AG09309 (cell line): Measurements from ENCODE around the gene ITPR1.
"Not testable (repeated sequence)": the region's sequence is repeated elsewhere in the genome, so short reads cannot be mapped to it uniquely, and the experiment has no call there.

ENCODE experiments used
- DNase-seq: peaks from one replicate; pipeline ENCODE4 v3.0.0-alpha.2; 2010; ENCODE audit warnings: low read depth
- H3K4me3 ChIP-seq: 2 replicates; pipeline ENCODE4 v1.5.1; 2011; ENCODE audit warnings: mild to moderate bottlenecking, low read depth, low read length, moderate library complexity; ENCODE audit not compliant: control insufficient read depth
- TF ChIP-seq, protein P1 (sequence below): IDR thresholded peaks from 2 replicates; pipeline ENCODE4 v1.5.1; 2011; ENCODE audit warnings: mild to moderate bottlenecking, low read depth, low read length, inconsistent platforms; ENCODE audit not compliant: insufficient read depth, control insufficient read depth; ENCODE audit errors: missing control alignments

The ITPR1 gene

DNA sequence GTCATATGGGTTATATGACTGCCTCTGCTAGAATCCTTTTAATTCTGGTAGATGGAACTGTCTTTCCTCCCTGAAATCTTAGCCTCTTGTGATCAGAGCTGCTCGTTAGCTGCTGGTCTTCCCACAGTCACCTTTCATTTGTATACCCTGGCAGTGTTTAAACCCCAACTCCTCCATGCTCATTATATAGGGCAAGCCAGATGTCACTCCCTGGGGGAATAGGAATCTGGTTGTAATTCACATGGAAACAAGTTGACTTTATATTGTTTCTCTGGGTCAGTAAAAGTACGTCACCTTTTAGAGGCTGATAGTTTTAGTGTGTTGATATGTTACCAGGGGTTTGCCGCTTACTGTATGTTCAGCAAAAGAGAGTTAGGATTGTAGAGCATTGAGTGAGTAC is 103.5 kb downstream of the ITPR1 start:
- DNase-seq, result no peak
- no peak overlapping the region for H3K4me3 ChIP-seq
- TF ChIP-seq, protein P1, sequence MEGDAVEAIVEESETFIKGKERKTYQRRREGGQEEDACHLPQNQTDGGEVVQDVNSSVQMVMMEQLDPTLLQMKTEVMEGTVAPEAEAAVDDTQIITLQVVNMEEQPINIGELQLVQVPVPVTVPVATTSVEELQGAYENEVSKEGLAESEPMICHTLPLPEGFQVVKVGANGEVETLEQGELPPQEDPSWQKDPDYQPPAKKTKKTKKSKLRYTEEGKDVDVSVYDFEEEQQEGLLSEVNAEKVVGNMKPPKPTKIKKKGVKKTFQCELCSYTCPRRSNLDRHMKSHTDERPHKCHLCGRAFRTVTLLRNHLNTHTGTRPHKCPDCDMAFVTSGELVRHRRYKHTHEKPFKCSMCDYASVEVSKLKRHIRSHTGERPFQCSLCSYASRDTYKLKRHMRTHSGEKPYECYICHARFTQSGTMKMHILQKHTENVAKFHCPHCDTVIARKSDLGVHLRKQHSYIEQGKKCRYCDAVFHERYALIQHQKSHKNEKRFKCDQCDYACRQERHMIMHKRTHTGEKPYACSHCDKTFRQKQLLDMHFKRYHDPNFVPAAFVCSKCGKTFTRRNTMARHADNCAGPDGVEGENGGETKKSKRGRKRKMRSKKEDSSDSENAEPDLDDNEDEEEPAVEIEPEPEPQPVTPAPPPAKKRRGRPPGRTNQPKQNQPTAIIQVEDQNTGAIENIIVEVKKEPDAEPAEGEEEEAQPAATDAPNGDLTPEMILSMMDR, result no peak

DNA sequence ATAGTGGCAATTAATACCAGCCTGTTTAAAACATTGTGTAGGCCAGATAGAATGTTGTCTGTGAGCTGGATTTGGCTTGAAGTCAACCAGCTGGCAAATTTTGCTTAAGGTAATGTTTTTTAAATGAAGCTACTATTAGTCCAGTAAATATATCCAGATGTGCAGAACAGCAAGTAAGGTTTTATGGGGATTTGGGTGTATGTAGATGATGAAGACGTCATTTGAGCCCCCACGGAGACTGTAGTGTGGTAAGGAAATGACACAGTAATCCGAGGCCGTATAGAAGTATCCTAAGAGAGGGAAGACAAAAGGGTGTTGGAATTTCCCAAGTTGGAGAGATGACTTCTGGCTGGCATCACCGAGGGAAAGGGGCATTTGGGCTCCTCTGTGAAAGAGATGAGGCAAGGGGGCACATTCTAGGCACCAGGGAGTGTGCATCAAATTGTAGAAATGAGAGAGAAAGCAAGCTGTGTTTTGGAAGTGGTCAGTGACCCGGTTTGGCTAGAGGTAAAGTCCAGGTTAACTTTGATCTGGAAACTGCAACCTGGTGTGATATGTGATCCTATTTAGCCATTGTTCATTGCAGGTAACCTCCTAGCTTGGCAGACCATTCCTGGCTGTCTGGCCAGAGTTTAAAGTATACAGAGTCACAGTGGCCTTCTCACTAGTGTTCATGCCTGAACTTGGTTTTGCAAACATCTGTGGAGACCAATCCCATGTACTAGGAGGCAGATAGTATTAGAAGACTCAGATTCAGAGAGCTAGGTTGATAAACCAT is 104.2 kb downstream of the ITPR1 start:
- DNase-seq, result peak; percentile 34
- TF ChIP-seq, protein P1, result no peak

DNA sequence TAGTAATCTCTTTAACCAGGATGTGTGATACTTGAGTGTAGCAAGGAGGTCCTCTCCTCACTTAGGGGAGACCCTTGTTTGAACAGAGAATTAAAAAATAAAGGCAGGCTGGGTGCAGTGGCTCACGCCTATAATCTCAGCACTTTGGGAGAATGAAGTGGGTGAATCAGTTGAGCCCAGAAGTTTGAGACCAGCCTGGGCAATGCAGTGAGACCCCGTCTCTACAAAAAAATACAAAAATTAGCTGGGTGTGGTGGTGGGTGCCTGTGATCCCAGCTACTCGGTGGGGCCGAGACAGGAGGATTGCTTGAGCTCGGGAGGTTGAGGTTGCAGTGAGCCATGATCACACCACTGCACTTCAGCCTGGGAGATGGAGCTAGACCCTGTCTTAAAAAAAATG is 105.1 kb downstream of the ITPR1 start:
- not testable (repeated sequence) for H3K4me3 ChIP-seq, DNase-seq

More for the DNA sequence above, 104.2 kb downstream of the ITPR1 start:
- no peak overlapping the region for H3K4me3 ChIP-seq

DNA sequence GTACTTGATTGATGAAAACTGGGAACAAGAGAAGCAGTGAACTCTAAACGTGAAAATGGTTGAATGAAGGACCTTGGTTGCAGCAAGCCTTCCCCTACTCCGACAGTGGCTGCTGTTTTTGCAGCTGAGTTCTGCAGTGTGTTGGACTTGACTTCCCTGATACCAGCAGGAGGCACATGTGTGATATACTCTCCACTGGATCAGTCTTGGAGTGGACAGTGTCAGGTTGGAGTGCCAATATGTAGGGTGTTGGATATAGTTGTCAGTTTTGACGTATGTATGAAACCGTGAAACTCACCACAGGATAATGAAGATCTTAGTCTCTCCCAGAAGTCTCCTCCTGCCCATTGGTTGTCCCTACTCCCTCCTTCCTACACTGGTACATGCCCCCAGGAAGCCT is 106.5 kb downstream of the ITPR1 start:
- TF ChIP-seq, protein P1, result no peak
- DNase-seq, result no peak
- no peak overlapping the region for H3K4me3 ChIP-seq

DNA sequence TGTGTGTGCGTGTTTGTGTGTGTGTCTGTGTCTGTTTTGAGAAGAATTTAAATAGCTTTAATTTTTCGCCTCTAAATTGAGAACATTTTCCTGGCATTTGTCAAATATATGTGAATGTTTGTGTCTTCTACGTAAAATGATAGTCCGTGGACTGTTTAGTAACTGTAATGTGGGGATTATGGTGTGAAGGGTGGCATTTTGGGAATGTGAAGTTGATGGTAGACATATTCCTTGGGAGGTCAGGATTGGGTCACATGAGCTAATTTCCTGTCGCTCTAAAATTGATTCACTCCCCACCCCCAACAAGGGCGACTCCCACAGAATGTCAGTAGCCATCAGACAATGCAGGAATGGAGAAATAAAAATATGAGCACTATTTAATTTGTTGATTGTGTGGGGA is 107.3 kb downstream of the ITPR1 start:
- TF ChIP-seq, protein P1, result no peak
- no peak for DNase-seq
- no peak overlapping the region for H3K4me3 ChIP-seq

DNA sequence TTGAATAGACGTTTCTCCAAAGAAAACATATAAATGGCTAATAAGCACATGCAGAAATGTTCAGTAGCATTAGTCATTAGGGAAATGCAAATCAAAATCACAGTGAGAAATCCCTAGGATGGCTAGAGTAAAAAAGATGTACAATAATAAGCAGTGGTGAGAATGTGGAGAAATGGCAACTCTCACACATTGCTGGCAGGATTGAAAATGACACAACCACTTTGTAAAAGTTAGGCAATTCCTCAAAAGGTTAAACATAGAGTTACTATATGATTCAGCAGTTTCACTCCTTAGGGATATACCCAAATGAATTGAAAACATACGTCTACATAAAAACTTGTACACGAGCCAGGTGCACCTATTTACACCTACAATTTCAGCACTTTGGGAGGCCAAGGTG is 108.7 kb downstream of the ITPR1 start:
- no peak for DNase-seq
- TF ChIP-seq, protein P1, result no peak
- H3K4me3 ChIP-seq, result no peak overlapping the region

DNA sequence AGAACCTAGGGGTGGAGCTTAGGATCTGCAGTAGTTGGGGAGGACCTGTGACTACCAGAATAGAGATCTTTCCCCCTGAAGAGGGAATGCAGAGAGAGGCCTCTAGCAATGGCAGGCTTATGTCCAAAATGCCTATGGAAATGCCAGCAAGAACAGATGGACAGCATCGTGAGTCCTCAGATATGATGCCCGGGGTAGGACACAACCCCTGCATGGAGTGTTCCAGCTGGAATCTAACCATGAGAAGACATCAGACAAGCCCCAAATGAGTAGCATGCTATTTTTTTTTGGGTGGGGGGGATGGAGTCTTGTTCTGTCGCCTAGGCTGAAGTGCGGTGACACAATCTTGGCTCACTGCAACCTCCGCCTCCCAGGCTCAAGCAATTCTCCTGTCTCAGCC is 111.5 kb downstream of the ITPR1 start:
- no peak overlapping the region for H3K4me3 ChIP-seq
- TF ChIP-seq, protein P1, result no peak
- no peak for DNase-seq
